Measurements from ENCODE around the gene MCRS1.

The MCRS1 gene

GRCh38 chr12:49518914-49519573 is 48.9 kb downstream of the MCRS1 start (continued):
- TF ChIP-seq, protein P1, sequence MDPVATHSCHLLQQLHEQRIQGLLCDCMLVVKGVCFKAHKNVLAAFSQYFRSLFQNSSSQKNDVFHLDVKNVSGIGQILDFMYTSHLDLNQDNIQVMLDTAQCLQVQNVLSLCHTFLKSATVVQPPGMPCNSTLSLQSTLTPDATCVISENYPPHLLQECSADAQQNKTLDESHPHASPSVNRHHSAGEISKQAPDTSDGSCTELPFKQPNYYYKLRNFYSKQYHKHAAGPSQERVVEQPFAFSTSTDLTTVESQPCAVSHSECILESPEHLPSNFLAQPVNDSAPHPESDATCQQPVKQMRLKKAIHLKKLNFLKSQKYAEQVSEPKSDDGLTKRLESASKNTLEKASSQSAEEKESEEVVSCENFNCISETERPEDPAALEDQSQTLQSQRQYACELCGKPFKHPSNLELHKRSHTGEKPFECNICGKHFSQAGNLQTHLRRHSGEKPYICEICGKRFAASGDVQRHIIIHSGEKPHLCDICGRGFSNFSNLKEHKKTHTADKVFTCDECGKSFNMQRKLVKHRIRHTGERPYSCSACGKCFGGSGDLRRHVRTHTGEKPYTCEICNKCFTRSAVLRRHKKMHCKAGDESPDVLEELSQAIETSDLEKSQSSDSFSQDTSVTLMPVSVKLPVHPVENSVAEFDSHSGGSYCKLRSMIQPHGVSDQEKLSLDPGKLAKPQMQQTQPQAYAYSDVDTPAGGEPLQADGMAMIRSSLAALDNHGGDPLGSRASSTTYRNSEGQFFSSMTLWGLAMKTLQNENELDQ (tag by site-specific recombination; IDR thresholded peaks at IDR 0.05; ENCODE audit: low read depth), result no peak
- no peak for TF ChIP-seq ZNF664 (tag by site-specific recombination; IDR thresholded peaks at IDR 0.05)
- no peak for TF ChIP-seq GLIS1 (tag by site-specific recombination; IDR thresholded peaks at IDR 0.05)
- 0 out of 2 replicates have a peak, but pooled peaks have one; percentile 21 for TF ChIP-seq GFI1B (tag by site-specific recombination; IDR thresholded peaks at IDR 0.05)
- 0 out of 2 replicates have a peak, but pooled peaks have one; percentile 17 for TF ChIP-seq ZEB2 (tag by site-specific recombination; IDR thresholded peaks at IDR 0.05)
- 0 out of 2 replicates have a peak, but pooled peaks have one; percentile 39 for TF ChIP-seq ZBTB17 (tag by site-specific recombination; IDR thresholded peaks at IDR 0.05)
- no peak for TF ChIP-seq YY2 (tag by site-specific recombination; IDR thresholded peaks at IDR 0.05)
- peak; percentile 47; the same call in 1 of the 2 replicates for TF ChIP-seq ZIC2 (tag by site-specific recombination; IDR thresholded peaks at IDR 0.05)
- TF ChIP-seq ZNF626 (tag by site-specific recombination; IDR thresholded peaks at IDR 0.05), result no peak
- no peak for TF ChIP-seq ZNF473 (tag by site-specific recombination; IDR thresholded peaks at IDR 0.05)
- TF ChIP-seq SCRT1 (tag by site-specific recombination; IDR thresholded peaks at IDR 0.05; ENCODE audit: borderline replicate concordance), result no peak

DNA sequence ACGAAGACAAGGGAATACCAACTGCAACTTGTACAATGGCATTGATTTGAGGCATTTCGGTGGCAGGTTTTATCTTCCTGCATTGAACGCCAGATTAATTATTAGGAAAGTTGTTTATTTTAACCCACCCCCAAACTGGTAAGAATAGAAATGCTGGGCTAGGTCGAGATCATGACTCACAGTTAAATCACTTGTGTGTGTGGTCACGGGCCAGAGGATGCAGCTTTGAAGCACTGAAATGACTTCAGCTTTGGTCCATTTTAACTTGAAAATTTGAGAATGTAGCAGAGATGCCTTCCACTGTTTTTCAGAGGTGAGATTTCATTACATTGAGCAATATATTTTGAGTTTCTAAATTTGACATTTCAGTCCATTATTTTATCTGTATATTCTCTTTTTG is 52.7 kb downstream of the MCRS1 start:
- Histone ChIP-seq H3K4me3 (ENCODE audit: low read depth, low read length) (no peak overlapping the region), H3K4me1 (ENCODE audit: control insufficient read depth, insufficient read depth, low read length) (peaks cover 5% of the 10 kb centered on the region), H3K36me3 (ENCODE audit: control insufficient read depth in 2 of 2, insufficient read depth in 1 of 2, low read length in 2 of 2) (peaks cover 0 to 6% of the 10 kb centered on the region in 2 experiments), H3K27ac (ENCODE audit: extremely low read depth, low read depth, low read length) (no peak overlapping the region), H3K9me3 (ENCODE audit: control insufficient read depth, insufficient read depth, low read depth, low read length) (no peaks in the 10 kb centered on the region)
- ChIA-PET POLR2A (interaction anchor here (1.7 kb wide), 1 partner anchor 148 kb away, joined by 7 read pairs; the partner anchor contains the start of gene SPATS2), CTCF (interaction anchor here (0.6 to 19.4 kb wide), 16 partner anchors 10 to 229 kb away, joined by 3 to 517 read pairs (median 10); partner anchors contain the start of genes DNAJC22 and SPATS2)
- no peak for TF ChIP-seq ZNF26 (tag by site-specific recombination; IDR thresholded peaks at IDR 0.05)

DNA sequence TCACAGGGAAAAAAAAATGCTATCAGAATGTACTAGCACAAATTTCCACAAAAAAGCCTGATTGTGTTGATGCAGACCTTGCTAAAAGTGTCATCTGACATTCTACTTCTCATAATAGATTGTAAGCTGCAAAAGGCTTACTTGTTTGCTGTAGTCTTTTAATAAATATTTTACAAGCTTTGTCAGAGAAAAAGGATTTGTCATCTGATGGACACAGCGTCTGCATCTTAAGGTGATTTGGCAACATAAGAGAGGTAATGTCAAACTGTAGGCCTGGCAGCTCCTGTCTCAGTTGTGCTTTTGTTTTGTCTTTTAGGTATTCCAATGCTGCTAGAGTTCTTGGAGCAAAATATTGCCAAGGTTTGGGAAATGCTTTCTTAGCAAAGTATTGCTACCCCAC is 55.4 kb downstream of the MCRS1 start:
- TF ChIP-seq FEZF1 (tag by site-specific recombination; IDR thresholded peaks at IDR 0.05) (0 out of 2 replicates have a peak, but pooled peaks have one; percentile 19), ZNF426 (tag by site-specific recombination; IDR thresholded peaks at IDR 0.05) (no peak), ZNF335 (tag by site-specific recombination; conservative IDR thresholded peaks at IDR 0.05) (no peak)
- Histone ChIP-seq H3K27ac (ENCODE audit: extremely low read depth, low read depth, low read length) (no peak overlapping the region), H3K4me1 (ENCODE audit: control insufficient read depth, insufficient read depth, low read length) (no peaks in the 10 kb centered on the region; the same call in 1 of the 2 replicates), H3K36me3 (ENCODE audit: control insufficient read depth in 2 of 2, insufficient read depth in 1 of 2, low read length in 2 of 2) (peaks cover 1 to 6% of the 10 kb centered on the region in 2 experiments), H3K4me3 (ENCODE audit: low read depth, low read length) (no peak overlapping the region), H3K9me3 (ENCODE audit: control insufficient read depth, insufficient read depth, low read depth, low read length) (no peaks in the 10 kb centered on the region)
- ChIA-PET POLR2A (interaction anchor here (2.6 kb wide), 1 partner anchor 146 kb away, joined by 14 read pairs; the partner anchor contains the start of gene SPATS2), CTCF (interaction anchor here (0.6 to 19.4 kb wide), 14 partner anchors 9 to 223 kb away, joined by 5 to 517 read pairs (median 10); partner anchors contain the start of genes DNAJC22 and SPATS2)
